Omental fat pad (tissue), 4 donors: ENCODE data around the gene NAV2. TPM values are rescaled to one million over a fixed set of nuclear protein-coding genes. Genes with fewer than 3 reads are reported as not detected.

Experiments
- ATAC-seq: fragments of 150-250 bp; one replicate; pipeline ENCODE4 v1.9.1; 2016; ENCODE audit warnings: mild to moderate bottlenecking, moderate library complexity; ENCODE audit not compliant: low FRiP score
- DNase-seq: peaks from one replicate; pipeline ENCODE4 v3.0.0-alpha.2; 2019; ENCODE audit warnings: low spot score
- CTCF ChIP-seq, 3 donors: fragments of 450-650 bp; IDR thresholded peaks; one replicate each; pipeline ENCODE4 v1.5.1; 2016 to 2017; ENCODE audit warnings: antibody characterized with exemption in 3 of 3, mild to moderate bottlenecking in 3 of 3, moderate library complexity in 2 of 3
- total RNA-seq, 4 donors: library from RNA; depleted of rRNA; stranded (reverse); fragments of >200 nt; gene quantifications; one replicate each; pipeline ENCODE4 v1.1.0, GENCODE V29; 2016

NAV2 gene
- total RNA-seq, 4 donors from 2014 or later, result 6.3 to 41.6 (median 13.0) TPM

GRCh38 chr11:19768197-19768596 lies 55.6 kb downstream of the NAV2 start:
- no peak for TF ChIP-seq CTCF (IDR thresholded peaks at IDR 0.05)
- DNase-seq (no peak), ATAC-seq (no peak)

GRCh38 chr11:19768815-19769214 lies 56.2 kb downstream of the NAV2 start:
- no peak for TF ChIP-seq CTCF (IDR thresholded peaks at IDR 0.05)
- DNase-seq (no peak), ATAC-seq (no peak)

- ATAC-seq, result no peak
- no peak for DNase-seq
- no peak for TF ChIP-seq CTCF (IDR thresholded peaks at IDR 0.05)
Measured at GRCh38 chr11:19769820-19770219, 57.2 kb downstream of the NAV2 start.

- TF ChIP-seq CTCF (IDR thresholded peaks at IDR 0.05), result no peak
- ATAC-seq, result no peak
Measured at GRCh38 chr11:19770277-19770676, 57.6 kb downstream of the NAV2 start.

GRCh38 chr11:19771463-19771862 lies 58.8 kb downstream of the NAV2 start:
- no peak for ATAC-seq
- DNase-seq, result no peak
- TF ChIP-seq CTCF (IDR thresholded peaks at IDR 0.05), result no peak

More at GRCh38 chr11:19770277-19770676, 57.6 kb downstream of the NAV2 start:
- DNase-seq, result no peak

GRCh38 chr11:19772480-19772879 lies 59.8 kb downstream of the NAV2 start:
- no peak for DNase-seq
- TF ChIP-seq CTCF (IDR thresholded peaks at IDR 0.05), result no peak
- ATAC-seq, result no peak

GRCh38 chr11:19774329-19774728 lies 61.7 kb downstream of the NAV2 start:
- ATAC-seq (no peak), DNase-seq (no peak)

More at GRCh38 chr11:19774329-19774728, 61.7 kb downstream of the NAV2 start:
- no peak for TF ChIP-seq CTCF (IDR thresholded peaks at IDR 0.05)
